ENCODE measurements around the gene TMEM131. TPM values are rescaled to one million over a fixed set of nuclear protein-coding genes. Genes with fewer than 3 reads are reported as not detected.

The TMEM131 gene
- polyA plus RNA-seq, 3 donors: 7.0 to 23.6 (median 8.2) TPM

DNA sequence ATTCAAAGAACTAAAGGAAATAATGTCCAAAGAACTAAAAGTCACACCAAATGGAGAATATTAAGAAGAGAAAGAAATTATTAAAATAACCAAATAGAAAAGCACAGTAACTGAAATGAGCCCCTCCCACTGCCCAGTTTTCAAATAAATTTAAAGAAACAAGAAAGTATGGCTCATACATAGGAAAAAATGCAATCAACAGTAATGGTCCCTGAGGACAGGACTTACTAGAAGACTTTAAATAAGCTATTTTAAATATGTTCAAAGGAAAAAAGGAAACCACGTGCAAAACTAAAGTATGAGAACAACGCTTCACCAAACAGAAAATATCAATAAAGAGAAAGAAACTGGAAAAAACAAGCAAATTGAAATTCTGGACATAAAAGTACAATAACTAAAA, 58.9 kb downstream of the TMEM131 start:
- H3K27me3 ChIP-seq (ENCODE audit: control insufficient read depth in 2 of 2, insufficient read depth in 2 of 2, low read length in 2 of 2): no peaks in the 10 kb centered on the region
- Mint-ChIP-seq H3K27ac (no peak overlapping the region), H3K4me3 (no peak overlapping the region), H3K36me3 (peaks cover 3% of the 10 kb centered on the region in 2 donors), H3K4me1 (peaks cover 68% of the 10 kb centered on the region), H3K27me3 (ENCODE audit: low read depth in 3 of 3) (peaks cover 0 to 2% (median 0%) of the 10 kb centered on the region in 3 donors), H3K9me3 (peaks cover 0 to 9% (median 6%) of the 10 kb centered on the region in 7 donors)
- no CpG with 5 or more reads among the region's 2 CpGs for WGBS (ENCODE audit: insufficient coverage)
- H3K4me3 ChIP-seq (replicated peaks in 1 of 3; ENCODE audit: low read depth in 2 of 3, low read length in 3 of 3): no peak overlapping the region
- peaks cover 82% of the 10 kb centered on the region for H3K79me2 ChIP-seq (ENCODE audit: insufficient read depth, low read length)
- no peaks in the 10 kb centered on the region for H3K36me3 ChIP-seq (replicated peaks in 1 of 2; ENCODE audit: control insufficient read depth in 1 of 2, insufficient read depth in 2 of 2, low read length in 2 of 2)
- no peak overlapping the region for H3K27ac ChIP-seq (ENCODE audit: low read depth in 1 of 2, low read length in 2 of 2)
- H3K4me2 ChIP-seq (replicated peaks; ENCODE audit: extremely low read depth, low read length, poor library complexity, severe bottlenecking): no peak overlapping the region
- TF ChIP-seq CTCF (IDR thresholded peaks at IDR 0.05): no peak
- no peak overlapping the region for H2AFZ ChIP-seq (ENCODE audit: insufficient read depth, low read depth, low read length, poor library complexity, severe bottlenecking)
- peaks cover 71% of the 10 kb centered on the region for H4K20me1 ChIP-seq (ENCODE audit: insufficient read depth, low read length)
- peaks cover 10 to 19% of the 10 kb centered on the region in 2 donors for H3K4me1 ChIP-seq (ENCODE audit: control insufficient read depth in 1 of 2, insufficient read depth in 2 of 2, low read length in 2 of 2)
- intact Hi-C loops (cut with micrococcal nuclease): no loop called here
- H3K9ac ChIP-seq (ENCODE audit: insufficient read depth, low read length, poor library complexity, severe bottlenecking): no peak overlapping the region
- H3K9me3 ChIP-seq (replicated peaks in 1 of 2; ENCODE audit: control insufficient read depth in 1 of 2, insufficient read depth in 1 of 2, low read length in 2 of 2): no peaks in the 10 kb centered on the region
- DNase-seq: no peak

- peaks cover 0 to 2% (median 0%) of the 10 kb centered on the region in 3 donors for H3K27me3 Mint-ChIP-seq (ENCODE audit: low read depth in 3 of 3)
- no peak overlapping the region for H2AFZ ChIP-seq (ENCODE audit: insufficient read depth, low read depth, low read length, poor library complexity, severe bottlenecking)
- intact Hi-C loops (cut with micrococcal nuclease): no loop called here
- peaks cover 85% of the 10 kb centered on the region for H3K79me2 ChIP-seq (ENCODE audit: insufficient read depth, low read length)
- peaks cover 77% of the 10 kb centered on the region for H4K20me1 ChIP-seq (ENCODE audit: insufficient read depth, low read length)
- no peak for DNase-seq
- H3K9me3 ChIP-seq (replicated peaks in 1 of 2; ENCODE audit: control insufficient read depth in 1 of 2, insufficient read depth in 1 of 2, low read length in 2 of 2): no peaks in the 10 kb centered on the region
- no peak overlapping the region for H3K27ac ChIP-seq (ENCODE audit: low read depth in 1 of 2, low read length in 2 of 2)
- peaks cover 15 to 25% of the 10 kb centered on the region in 2 donors for H3K4me1 ChIP-seq (ENCODE audit: control insufficient read depth in 1 of 2, insufficient read depth in 2 of 2, low read length in 2 of 2)
- no peak overlapping the region for H3K4me3 Mint-ChIP-seq
- H3K9ac ChIP-seq (ENCODE audit: insufficient read depth, low read length, poor library complexity, severe bottlenecking): no peak overlapping the region
- H3K27ac Mint-ChIP-seq: no peak overlapping the region
- H3K36me3 Mint-ChIP-seq: peaks cover 3% of the 10 kb centered on the region in 2 donors
- no peaks in the 10 kb centered on the region for H3K27me3 ChIP-seq (ENCODE audit: control insufficient read depth in 2 of 2, insufficient read depth in 2 of 2, low read length in 2 of 2)
- no CpG with 5 or more reads among the region's 5 CpGs for WGBS (ENCODE audit: insufficient coverage)
- H3K4me1 Mint-ChIP-seq: peaks cover 74% of the 10 kb centered on the region
- H3K9me3 Mint-ChIP-seq: peaks cover 0 to 5% (median under 1%) of the 10 kb centered on the region in 7 donors
- TF ChIP-seq CTCF (IDR thresholded peaks at IDR 0.05): no peak
- no peak overlapping the region for H3K4me2 ChIP-seq (replicated peaks; ENCODE audit: extremely low read depth, low read length, poor library complexity, severe bottlenecking)
- no peaks in the 10 kb centered on the region for H3K36me3 ChIP-seq (replicated peaks in 1 of 2; ENCODE audit: control insufficient read depth in 1 of 2, insufficient read depth in 2 of 2, low read length in 2 of 2)
- H3K4me3 ChIP-seq (replicated peaks in 1 of 3; ENCODE audit: low read depth in 2 of 3, low read length in 3 of 3): no peak overlapping the region
Measured at GRCh38 chr2:97936199-97936598, 59.5 kb downstream of the TMEM131 start.
